ENCODE data around the gene MGAT5. TPM values are rescaled to one million over a fixed set of nuclear protein-coding genes. Genes with fewer than 3 reads are reported as not detected.

Gene MGAT5
- total RNA-seq, 1 experiment from 2014 or later = 34.0 TPM

DNA sequence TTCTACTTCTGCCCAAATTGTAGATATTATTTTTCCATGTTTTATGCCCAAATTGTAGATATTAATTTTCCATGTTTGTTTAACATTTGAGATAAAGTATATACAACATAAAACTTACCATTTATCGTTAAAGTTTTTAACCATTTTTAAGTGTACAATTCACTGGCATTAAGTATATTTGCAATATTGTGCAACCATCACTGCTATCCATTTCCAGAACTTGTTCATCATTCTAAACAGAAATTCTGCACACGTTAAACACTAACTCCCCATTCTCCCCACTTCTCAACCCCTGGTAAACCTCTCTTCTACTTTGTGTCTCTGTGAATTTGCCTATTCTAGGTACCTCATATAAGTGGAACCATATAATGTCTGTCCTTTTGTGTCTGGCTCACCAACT lies 162.1 kb downstream of the MGAT5 start:
- Histone ChIP-seq H3K9ac (ENCODE audit: low read length) (no peak overlapping the region), H3K9me3 (ENCODE audit: control insufficient read depth in 1 of 2, insufficient read depth in 1 of 2, low read depth in 1 of 2, low read length in 2 of 2) (no peaks in the 10 kb centered on the region), H3K36me3 (ENCODE audit: control insufficient read depth in 1 of 2, insufficient read depth in 2 of 2, low read length in 2 of 2) (no peaks in the 10 kb centered on the region), H4K20me1 (ENCODE audit: insufficient read depth) (no peaks in the 10 kb centered on the region), H3K4me2 (ENCODE audit: low read length) (0 out of 2 replicates have a peak overlapping the region, but pooled peaks have one; percentile 0), H3K79me2 (ENCODE audit: insufficient read depth, low read length) (no peaks in the 10 kb centered on the region), H3K27ac (ENCODE audit: low read depth, low read length) (no peak overlapping the region), H3K4me1 (ENCODE audit: control insufficient read depth in 1 of 2, insufficient read depth in 2 of 2, low read length in 2 of 2) (peaks cover 5% of the 10 kb centered on the region in 2 experiments; a peak in 1 of 4 replicates), H3K27me3 (ENCODE audit: insufficient read depth, low read length) (no peaks in the 10 kb centered on the region), H2AFZ (ENCODE audit: low read depth, low read length, poor library complexity, severe bottlenecking) (no peak overlapping the region), H3K4me3 (replicated peaks in 1 of 2; ENCODE audit: low read depth in 1 of 2, low read length in 2 of 2) (no peak overlapping the region), H3K9me2 (ENCODE audit: insufficient read depth) (no peaks in the 10 kb centered on the region)
- intact Hi-C loops (cut with micrococcal nuclease) = no loop called here
- RAD21 ChIA-PET (ENCODE audit: low non-redundant PET in 1 of 2, low total read pairs in 2 of 2, uncharacterized antibody in 2 of 2, unreplicated experiment in 2 of 2) = interaction anchor here in 1 of 2 experiments (0.6 kb wide), 1 partner anchor 186 kb away, joined by 4 read pairs; no protein-coding TSS in a partner anchor
- BruUV-seq (replicated peaks) = no TSS peak
- no peak for DNase-seq (ENCODE audit: low read depth, low spot score)
- TF ChIP-seq, protein P1, sequence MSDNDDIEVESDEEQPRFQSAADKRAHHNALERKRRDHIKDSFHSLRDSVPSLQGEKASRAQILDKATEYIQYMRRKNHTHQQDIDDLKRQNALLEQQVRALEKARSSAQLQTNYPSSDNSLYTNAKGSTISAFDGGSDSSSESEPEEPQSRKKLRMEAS (IDR thresholded peaks at IDR 0.05) = no peak
- TF ChIP-seq SP1 (IDR thresholded peaks at IDR 0.05; ENCODE audit: low read depth) (no peak), ZFX (IDR thresholded peaks at IDR 0.05) (no peak)
- CTCF ChIA-PET = no interaction called here
- POLR2A ChIA-PET = no interaction called here
- ATAC-seq = no peak

DNA sequence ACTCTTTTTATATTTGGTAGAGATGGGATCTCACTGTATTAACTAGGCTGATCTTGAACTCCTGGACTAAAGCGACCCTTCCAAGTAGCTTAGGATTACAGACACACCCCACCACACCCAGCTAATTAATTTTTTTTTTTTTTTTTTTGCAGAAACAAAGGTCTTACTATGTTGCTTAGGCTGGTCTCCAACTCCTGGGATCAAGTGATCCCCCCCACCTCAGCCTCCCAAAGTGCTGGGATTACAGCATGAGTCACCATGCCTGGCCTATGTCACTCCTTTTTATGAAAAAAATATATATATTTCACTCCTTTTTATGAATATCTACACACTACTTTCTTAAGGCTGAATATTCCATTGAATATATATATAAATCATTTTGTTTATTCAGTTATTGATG lies 162.8 kb downstream of the MGAT5 start:
- Histone ChIP-seq H3K36me3 (ENCODE audit: control insufficient read depth in 1 of 2, insufficient read depth in 2 of 2, low read length in 2 of 2) (no peaks in the 10 kb centered on the region), H3K9me2 (ENCODE audit: insufficient read depth) (no peaks in the 10 kb centered on the region), H3K4me2 (ENCODE audit: low read length) (peak overlapping the region; percentile 0; the same call in 1 of the 2 replicates), H3K4me1 (ENCODE audit: control insufficient read depth in 1 of 2, insufficient read depth in 2 of 2, low read length in 2 of 2) (peaks cover 5% of the 10 kb centered on the region in 2 experiments; a peak in 1 of 4 replicates), H3K9me3 (ENCODE audit: control insufficient read depth in 1 of 2, insufficient read depth in 1 of 2, low read depth in 1 of 2, low read length in 2 of 2) (no peaks in the 10 kb centered on the region), H3K27me3 (ENCODE audit: insufficient read depth, low read length) (no peaks in the 10 kb centered on the region), H3K9ac (ENCODE audit: low read length) (no peak overlapping the region), H3K4me3 (replicated peaks in 1 of 2; ENCODE audit: low read depth in 1 of 2, low read length in 2 of 2) (no peak overlapping the region), H3K79me2 (ENCODE audit: insufficient read depth, low read length) (no peaks in the 10 kb centered on the region), H4K20me1 (ENCODE audit: insufficient read depth) (no peaks in the 10 kb centered on the region), H2AFZ (ENCODE audit: low read depth, low read length, poor library complexity, severe bottlenecking) (no peak overlapping the region), H3K27ac (ENCODE audit: low read depth, low read length) (no peak overlapping the region)
- intact Hi-C loops (cut with micrococcal nuclease) = no loop called here
- RAD21 ChIA-PET (ENCODE audit: low non-redundant PET in 1 of 2, low total read pairs in 2 of 2, uncharacterized antibody in 2 of 2, unreplicated experiment in 2 of 2) = interaction anchor here in 1 of 2 experiments (0.6 kb wide), 1 partner anchor 187 kb away, joined by 4 read pairs; no protein-coding TSS in a partner anchor
- DNase-seq (ENCODE audit: low read depth, low spot score) (no peak), ATAC-seq (peak; percentile 37; the same call in 1 of the 2 replicates)
- TF ChIP-seq, protein P2, sequence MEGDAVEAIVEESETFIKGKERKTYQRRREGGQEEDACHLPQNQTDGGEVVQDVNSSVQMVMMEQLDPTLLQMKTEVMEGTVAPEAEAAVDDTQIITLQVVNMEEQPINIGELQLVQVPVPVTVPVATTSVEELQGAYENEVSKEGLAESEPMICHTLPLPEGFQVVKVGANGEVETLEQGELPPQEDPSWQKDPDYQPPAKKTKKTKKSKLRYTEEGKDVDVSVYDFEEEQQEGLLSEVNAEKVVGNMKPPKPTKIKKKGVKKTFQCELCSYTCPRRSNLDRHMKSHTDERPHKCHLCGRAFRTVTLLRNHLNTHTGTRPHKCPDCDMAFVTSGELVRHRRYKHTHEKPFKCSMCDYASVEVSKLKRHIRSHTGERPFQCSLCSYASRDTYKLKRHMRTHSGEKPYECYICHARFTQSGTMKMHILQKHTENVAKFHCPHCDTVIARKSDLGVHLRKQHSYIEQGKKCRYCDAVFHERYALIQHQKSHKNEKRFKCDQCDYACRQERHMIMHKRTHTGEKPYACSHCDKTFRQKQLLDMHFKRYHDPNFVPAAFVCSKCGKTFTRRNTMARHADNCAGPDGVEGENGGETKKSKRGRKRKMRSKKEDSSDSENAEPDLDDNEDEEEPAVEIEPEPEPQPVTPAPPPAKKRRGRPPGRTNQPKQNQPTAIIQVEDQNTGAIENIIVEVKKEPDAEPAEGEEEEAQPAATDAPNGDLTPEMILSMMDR (IDR thresholded peaks at IDR 0.05 in 2 of 3, conservative IDR thresholded peaks at IDR 0.05 in 1 of 3; ENCODE audit: borderline replicate concordance in 1 of 3, insufficient read depth in 1 of 3, low read depth in 2 of 3, low read length in 2 of 3) = no peak
- TF ChIP-seq SRF (IDR thresholded peaks at IDR 0.05; ENCODE audit: low read depth) = no peak
- TF ChIP-seq ZNF274 (IDR thresholded peaks at IDR 0.05; ENCODE audit: low read depth, low read length) = no peak
- no peak for TF ChIP-seq YY1 (IDR thresholded peaks at IDR 0.05; ENCODE audit: extremely low read depth, insufficient replicate concordance, low read depth, low read length)
- TF ChIP-seq, protein P3, sequence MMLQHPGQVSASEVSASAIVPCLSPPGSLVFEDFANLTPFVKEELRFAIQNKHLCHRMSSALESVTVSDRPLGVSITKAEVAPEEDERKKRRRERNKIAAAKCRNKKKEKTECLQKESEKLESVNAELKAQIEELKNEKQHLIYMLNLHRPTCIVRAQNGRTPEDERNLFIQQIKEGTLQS (IDR thresholded peaks at IDR 0.05) = no peak
- TF ChIP-seq FOSL1 (IDR thresholded peaks at IDR 0.05; ENCODE audit: low read depth) = no peak
- TF ChIP-seq, protein P1 (IDR thresholded peaks at IDR 0.05) = no peak
- TF ChIP-seq, protein P4, sequence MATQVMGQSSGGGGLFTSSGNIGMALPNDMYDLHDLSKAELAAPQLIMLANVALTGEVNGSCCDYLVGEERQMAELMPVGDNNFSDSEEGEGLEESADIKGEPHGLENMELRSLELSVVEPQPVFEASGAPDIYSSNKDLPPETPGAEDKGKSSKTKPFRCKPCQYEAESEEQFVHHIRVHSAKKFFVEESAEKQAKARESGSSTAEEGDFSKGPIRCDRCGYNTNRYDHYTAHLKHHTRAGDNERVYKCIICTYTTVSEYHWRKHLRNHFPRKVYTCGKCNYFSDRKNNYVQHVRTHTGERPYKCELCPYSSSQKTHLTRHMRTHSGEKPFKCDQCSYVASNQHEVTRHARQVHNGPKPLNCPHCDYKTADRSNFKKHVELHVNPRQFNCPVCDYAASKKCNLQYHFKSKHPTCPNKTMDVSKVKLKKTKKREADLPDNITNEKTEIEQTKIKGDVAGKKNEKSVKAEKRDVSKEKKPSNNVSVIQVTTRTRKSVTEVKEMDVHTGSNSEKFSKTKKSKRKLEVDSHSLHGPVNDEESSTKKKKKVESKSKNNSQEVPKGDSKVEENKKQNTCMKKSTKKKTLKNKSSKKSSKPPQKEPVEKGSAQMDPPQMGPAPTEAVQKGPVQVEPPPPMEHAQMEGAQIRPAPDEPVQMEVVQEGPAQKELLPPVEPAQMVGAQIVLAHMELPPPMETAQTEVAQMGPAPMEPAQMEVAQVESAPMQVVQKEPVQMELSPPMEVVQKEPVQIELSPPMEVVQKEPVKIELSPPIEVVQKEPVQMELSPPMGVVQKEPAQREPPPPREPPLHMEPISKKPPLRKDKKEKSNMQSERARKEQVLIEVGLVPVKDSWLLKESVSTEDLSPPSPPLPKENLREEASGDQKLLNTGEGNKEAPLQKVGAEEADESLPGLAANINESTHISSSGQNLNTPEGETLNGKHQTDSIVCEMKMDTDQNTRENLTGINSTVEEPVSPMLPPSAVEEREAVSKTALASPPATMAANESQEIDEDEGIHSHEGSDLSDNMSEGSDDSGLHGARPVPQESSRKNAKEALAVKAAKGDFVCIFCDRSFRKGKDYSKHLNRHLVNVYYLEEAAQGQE (IDR thresholded peaks at IDR 0.05; ENCODE audit: low read depth) = no peak
- BruUV-seq (replicated peaks) = no TSS peak
- CTCF ChIA-PET = no interaction called here
- POLR2A ChIA-PET = no interaction called here

Measured in HCT116 (cell line).